ENCODE measurements around the gene GNAT2.

GNAT2 gene

GRCh38 chr1:109567877-109568672 is 51.3 kb downstream of the GNAT2 start:
- in situ Hi-C loops (cut with HindIII; ENCODE audit: low sequenced_read_pairs), result no loop called here

DNA sequence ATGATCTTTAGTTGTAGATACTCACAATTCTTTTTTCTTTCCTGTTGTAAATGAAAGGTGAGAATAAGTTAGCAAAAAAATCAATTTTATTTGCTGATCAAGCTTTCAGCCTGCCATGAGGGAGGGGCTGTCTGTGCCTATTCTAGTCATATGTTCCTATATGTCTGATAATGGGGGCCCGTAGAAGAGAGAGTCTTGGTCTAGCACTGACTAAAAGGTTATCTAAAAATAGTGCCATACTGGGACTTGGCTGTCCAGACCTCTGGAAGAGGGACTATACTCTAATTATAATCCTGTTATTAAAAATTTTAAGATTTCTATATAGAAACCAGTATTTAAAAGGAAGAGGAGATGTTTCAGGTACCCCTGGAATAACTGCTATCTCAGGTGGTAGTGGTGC is 52.4 kb downstream of the GNAT2 start:
- in situ Hi-C loops (cut with HindIII; ENCODE audit: low sequenced_read_pairs), result no loop called here

DNA sequence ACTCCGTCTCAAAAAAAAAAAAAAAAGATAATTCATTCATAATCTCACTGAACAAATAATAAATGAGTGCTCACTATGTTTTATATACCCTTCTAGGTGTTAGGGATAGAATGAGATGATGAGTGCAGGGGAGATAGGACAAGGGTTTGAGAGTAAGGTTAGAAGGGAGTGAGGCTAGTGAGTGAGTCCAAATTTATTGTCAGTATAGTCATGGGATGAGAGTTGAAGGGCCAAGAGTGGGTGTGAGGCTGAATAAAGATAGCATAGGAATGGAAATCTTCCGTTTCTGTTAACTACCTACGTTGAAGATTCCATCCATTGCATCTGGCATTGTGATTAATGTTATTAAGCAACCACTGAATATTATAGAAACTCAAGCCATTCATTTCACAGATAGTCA is 54.2 kb downstream of the GNAT2 start:
- in situ Hi-C loops (cut with HindIII; ENCODE audit: low sequenced_read_pairs), result no loop called here

GRCh38 chr1:109564194-109564878 is 55.1 kb downstream of the GNAT2 start:
- in situ Hi-C loops (cut with HindIII; ENCODE audit: low sequenced_read_pairs), result no loop called here

DNA sequence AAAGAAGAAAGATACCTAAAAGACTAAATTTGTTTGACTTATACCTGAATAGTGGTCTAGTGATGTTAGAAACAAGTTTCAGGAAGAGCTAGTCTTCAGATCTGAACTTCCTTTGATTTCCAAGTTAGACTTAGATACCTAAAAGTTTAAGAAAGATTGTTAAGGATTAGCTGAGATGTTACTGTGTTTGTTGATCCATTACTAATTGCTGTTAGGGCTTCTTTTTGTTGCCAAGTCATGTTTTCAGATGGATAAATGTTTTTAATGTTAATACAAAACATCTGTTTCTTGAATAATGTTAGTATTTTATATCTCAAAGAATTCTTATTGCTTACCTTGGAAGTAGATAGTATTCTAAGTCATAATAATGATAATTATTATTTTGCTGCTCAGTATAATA is 59.4 kb downstream of the GNAT2 start:
- in situ Hi-C loops (cut with HindIII; ENCODE audit: low sequenced_read_pairs), result no loop called here

DNA sequence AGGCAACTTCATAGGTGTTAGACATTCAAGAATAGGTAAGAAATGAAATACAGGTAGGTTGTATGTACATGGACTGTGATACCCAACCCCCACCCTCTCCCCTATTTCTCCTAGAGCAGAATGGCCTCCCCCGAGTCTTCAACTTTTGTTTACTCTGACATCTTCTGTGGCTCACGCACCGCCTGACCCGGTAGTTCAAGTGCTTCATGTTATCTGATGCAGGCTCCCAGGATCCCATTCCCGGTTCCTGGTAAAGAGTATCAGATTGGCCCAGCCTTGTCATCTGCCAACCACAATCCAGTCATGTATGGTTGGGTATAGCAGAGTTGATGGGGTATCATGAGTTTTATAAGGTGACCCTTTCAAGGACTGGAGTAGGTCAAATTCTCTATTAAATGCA is 61.9 kb downstream of the GNAT2 start:
- in situ Hi-C loops (cut with HindIII; ENCODE audit: low sequenced_read_pairs), result no loop called here

GRCh38 chr1:109556563-109556962 is 62.9 kb downstream of the GNAT2 start:
- in situ Hi-C loops (cut with HindIII; ENCODE audit: low sequenced_read_pairs), result no loop called here
